Epithelial cell of esophagus (primary cell): ENCODE data around the gene PROB1.
A peak's percentile ranks its signal among the peaks of the same experiment; 100 is the strongest.
"Not testable (repeated sequence)": the region's sequence is repeated elsewhere in the genome, so short reads cannot be mapped to it uniquely, and the experiment has no call there.

Source experiments
- DNase-seq: peaks from one replicate; pipeline ENCODE4 v3.0.0; 2010; ENCODE audit warnings: low read depth
- H3K4me3 ChIP-seq: 2 replicates; pipeline ENCODE4 v1.5.1; 2011; ENCODE audit warnings: mild to moderate bottlenecking, low read length, control low read depth
- CTCF ChIP-seq: IDR thresholded peaks from 2 replicates; pipeline ENCODE4 v1.5.1; 2011; ENCODE audit warnings: low read depth, mild to moderate bottlenecking, low read length, control low read depth, inconsistent platforms; ENCODE audit not compliant: insufficient read depth; ENCODE audit errors: missing control alignments

Gene PROB1

GRCh38 chr5:139394654-139395566, at the start of gene PROB1:
PROB1 (minus strand) TSS chr5:139395104; CDS start chr5:139395081, 23 bp downstream.
- no peak for DNase-seq
- H3K4me3 ChIP-seq: peak within 1 kb of the TSS; percentile 42
- no peak for TF ChIP-seq CTCF

GRCh38 chr5:139443831-139444453, 49.0 kb upstream of the PROB1 start:
- TF ChIP-seq CTCF: no peak
- H3K4me3 ChIP-seq: no peak overlapping the region
- peak; percentile 65 for DNase-seq

GRCh38 chr5:139440416-139440815, 45.5 kb upstream of the PROB1 start:
- not testable (repeated sequence) for H3K4me3 ChIP-seq, DNase-seq

- no peak for TF ChIP-seq CTCF
- peak; percentile 85 for DNase-seq
- H3K4me3 ChIP-seq: peak within 1 kb of the TSS; percentile 97
Observed at GRCh38 chr5:139439013-139439903, 44.4 kb upstream of the PROB1 start, which contains the start of gene DNAJC18. DNAJC18 (minus strand) TSS chr5:139439525; CDS start chr5:139439445, 80 bp downstream.

GRCh38 chr5:139438707-139439012, 43.8 kb upstream of the PROB1 start:
- DNase-seq: no peak
- no peak for TF ChIP-seq CTCF
- H3K4me3 ChIP-seq: peak overlapping the region; percentile 97

- TF ChIP-seq CTCF: no peak
- no peak overlapping the region for H3K4me3 ChIP-seq
- DNase-seq: no peak
Observed at GRCh38 chr5:139435676-139436075, 40.8 kb upstream of the PROB1 start.

GRCh38 chr5:139431706-139432105, 36.8 kb upstream of the PROB1 start:
- TF ChIP-seq CTCF: no peak
- H3K4me3 ChIP-seq: no peak overlapping the region
- DNase-seq: peak; percentile 72
